ENCODE measurements around the gene PAXIP1. TPM values are rescaled to one million over a fixed set of nuclear protein-coding genes. Genes with fewer than 3 reads are reported as not detected.

Gene PAXIP1
- total RNA-seq, 6 experiments from 2014 or later = 6.2 to 6.6 (median 6.4) TPM

DNA sequence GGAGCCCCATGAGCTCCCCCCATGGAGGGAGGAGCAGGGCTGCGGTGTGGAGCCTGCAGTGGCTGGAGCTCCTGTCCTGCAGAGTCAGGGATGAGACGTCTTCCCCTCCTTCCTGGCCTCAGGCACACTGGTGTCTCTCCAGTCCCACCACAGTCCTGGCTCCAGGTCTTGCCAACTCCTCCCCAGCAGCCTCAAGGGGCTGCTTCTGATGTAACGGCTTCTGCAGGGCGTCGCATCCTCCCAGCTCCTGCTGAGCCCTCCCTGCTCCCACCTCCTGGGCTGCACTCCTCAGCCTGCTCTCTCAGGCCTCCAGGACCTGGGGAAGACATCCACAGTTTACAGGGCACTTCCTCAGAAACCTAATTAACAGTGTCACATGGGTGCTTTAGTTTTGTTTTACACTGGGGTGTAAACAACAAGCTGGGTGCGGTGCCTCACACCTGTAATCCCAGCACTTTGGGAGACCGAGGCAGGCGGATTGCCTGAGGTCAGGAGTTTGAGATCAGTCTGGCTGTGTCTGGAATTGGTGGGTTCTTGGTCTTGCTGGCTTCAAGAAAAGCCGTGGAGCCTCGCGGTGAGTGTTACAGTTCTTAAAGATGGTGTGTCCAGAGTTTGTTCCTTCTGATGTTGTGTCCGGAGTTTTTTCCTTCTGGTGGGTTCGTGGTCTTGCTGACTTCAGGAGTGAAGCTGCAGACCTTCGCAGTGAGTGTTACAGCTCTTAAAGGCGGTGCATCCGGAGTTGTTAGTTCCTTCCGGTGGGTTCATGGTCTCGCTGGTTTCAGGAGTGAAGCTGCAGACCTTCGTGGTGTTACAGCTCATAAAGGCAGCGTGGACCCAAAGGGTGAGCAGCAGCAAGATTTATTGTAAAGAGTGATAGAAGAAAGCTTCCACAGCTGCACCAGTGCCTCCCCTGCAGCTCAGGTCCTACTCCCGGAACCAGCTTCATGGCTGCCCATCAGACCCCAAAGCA lies 95.0 kb downstream of the PAXIP1 start:
- H3K4me1 ChIP-seq = peaks cover 0 to 8% (median 0%) of the 10 kb centered on the region in 4 donors
- no peaks in the 10 kb centered on the region for H3K9me3 ChIP-seq
- no peak for TF ChIP-seq POLR2A (IDR thresholded peaks at IDR 0.05)
- TF ChIP-seq, protein P1, sequence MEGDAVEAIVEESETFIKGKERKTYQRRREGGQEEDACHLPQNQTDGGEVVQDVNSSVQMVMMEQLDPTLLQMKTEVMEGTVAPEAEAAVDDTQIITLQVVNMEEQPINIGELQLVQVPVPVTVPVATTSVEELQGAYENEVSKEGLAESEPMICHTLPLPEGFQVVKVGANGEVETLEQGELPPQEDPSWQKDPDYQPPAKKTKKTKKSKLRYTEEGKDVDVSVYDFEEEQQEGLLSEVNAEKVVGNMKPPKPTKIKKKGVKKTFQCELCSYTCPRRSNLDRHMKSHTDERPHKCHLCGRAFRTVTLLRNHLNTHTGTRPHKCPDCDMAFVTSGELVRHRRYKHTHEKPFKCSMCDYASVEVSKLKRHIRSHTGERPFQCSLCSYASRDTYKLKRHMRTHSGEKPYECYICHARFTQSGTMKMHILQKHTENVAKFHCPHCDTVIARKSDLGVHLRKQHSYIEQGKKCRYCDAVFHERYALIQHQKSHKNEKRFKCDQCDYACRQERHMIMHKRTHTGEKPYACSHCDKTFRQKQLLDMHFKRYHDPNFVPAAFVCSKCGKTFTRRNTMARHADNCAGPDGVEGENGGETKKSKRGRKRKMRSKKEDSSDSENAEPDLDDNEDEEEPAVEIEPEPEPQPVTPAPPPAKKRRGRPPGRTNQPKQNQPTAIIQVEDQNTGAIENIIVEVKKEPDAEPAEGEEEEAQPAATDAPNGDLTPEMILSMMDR (IDR thresholded peaks at IDR 0.05) = no peak
- no peaks in the 10 kb centered on the region for H3K36me3 ChIP-seq
- H3K27ac ChIP-seq = no peak overlapping the region
- H3K27me3 ChIP-seq = no peaks in the 10 kb centered on the region
- intact Hi-C loops (cut with DNase I) = loop anchor here in 1 of 2 donors (10.0 kb wide), 1 partner anchor 447 kb away; no protein-coding TSS in a partner anchor
- no peak for DNase-seq
- no peak for ATAC-seq
- no peak overlapping the region for H3K4me3 ChIP-seq
- 75% methylated on average over 8 of the region's 21 CpGs for WGBS (ENCODE audit: insufficient coverage, low coverage, low lambda C conversion rate, missing lambda C conversion rate)

GRCh38 chr7:154906736-154907355 lies 96.1 kb downstream of the PAXIP1 start:
- no peak for ATAC-seq
- intact Hi-C loops (cut with DNase I) = loop anchor here in 1 of 2 donors (10.0 kb wide), 1 partner anchor 448 kb away; no protein-coding TSS in a partner anchor
- Histone ChIP-seq H3K27ac (no peak overlapping the region), H3K4me1 (peaks cover 0 to 14% (median 0%) of the 10 kb centered on the region in 4 donors), H3K9me3 (no peaks in the 10 kb centered on the region), H3K36me3 (no peaks in the 10 kb centered on the region), H3K4me3 (no peak overlapping the region), H3K27me3 (no peaks in the 10 kb centered on the region)
- DNase-seq = no peak
- WGBS (ENCODE audit: insufficient coverage, low coverage, low lambda C conversion rate, missing lambda C conversion rate) = no CpG with 5 or more reads among the region's 41 CpGs
- no peak for TF ChIP-seq POLR2A (IDR thresholded peaks at IDR 0.05)
- TF ChIP-seq, protein P1 (IDR thresholded peaks at IDR 0.05) = no peak

DNA sequence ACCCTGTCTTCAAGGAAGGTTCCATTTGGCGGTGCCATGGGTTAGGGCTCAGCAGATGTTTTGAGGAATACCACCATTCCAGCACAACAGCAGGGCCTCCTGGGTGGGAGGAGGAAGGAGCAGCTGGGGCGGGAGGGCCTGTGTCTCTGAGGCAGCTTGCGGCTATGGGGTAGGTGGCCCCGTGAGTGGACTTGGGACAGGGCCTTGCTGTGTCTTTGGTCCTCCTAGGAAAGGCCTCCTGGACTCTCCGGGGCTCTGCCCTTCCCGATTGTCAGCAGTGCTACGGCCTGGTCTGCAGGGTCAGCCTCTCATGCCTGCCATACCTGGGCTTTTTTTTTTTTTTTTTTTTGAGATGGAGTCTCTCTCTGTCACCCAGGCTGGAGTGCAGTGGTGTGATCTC lies 96.7 kb downstream of the PAXIP1 start:
- Histone ChIP-seq H3K27me3 (no peaks in the 10 kb centered on the region), H3K4me3 (no peak overlapping the region), H3K27ac (no peak overlapping the region), H3K36me3 (no peaks in the 10 kb centered on the region), H3K4me1 (peaks cover 0 to 14% (median 0%) of the 10 kb centered on the region in 4 donors), H3K9me3 (no peaks in the 10 kb centered on the region)
- intact Hi-C loops (cut with DNase I) = loop anchor here in 1 of 2 donors (10.0 kb wide), 1 partner anchor 449 kb away; no protein-coding TSS in a partner anchor
- no peak for DNase-seq
- ATAC-seq = no peak
- WGBS (ENCODE audit: insufficient coverage, low coverage, low lambda C conversion rate, missing lambda C conversion rate) = 100% methylated on average over 1 of the region's 7 CpGs
- TF ChIP-seq, protein P1 (IDR thresholded peaks at IDR 0.05) = no peak
- TF ChIP-seq POLR2A (IDR thresholded peaks at IDR 0.05) = no peak

DNA sequence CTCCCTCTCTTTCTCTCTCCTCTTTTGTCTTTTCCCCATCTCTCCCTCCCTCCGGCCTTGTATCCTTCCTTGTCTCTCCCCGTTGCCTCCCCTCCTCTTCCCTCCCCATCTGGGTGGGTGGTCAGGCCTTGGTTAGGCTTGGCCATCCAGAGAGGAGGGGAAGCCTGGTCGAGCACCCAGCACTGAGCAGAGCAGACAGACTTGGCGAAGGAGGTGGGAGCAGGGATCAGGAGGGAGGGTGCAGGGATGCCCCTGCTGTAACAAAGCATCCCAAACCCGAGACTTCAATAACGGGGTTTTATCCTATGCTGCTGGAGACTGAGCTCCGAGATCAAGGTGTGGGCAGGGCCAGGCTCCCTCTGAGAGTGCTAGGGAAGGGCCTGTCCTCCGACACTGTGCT lies 97.3 kb downstream of the PAXIP1 start:
- Histone ChIP-seq H3K27ac (no peak overlapping the region), H3K4me3 (no peak overlapping the region), H3K9me3 (no peaks in the 10 kb centered on the region), H3K4me1 (peaks cover 0 to 14% (median 0%) of the 10 kb centered on the region in 4 donors), H3K36me3 (no peaks in the 10 kb centered on the region), H3K27me3 (no peaks in the 10 kb centered on the region)
- 70% methylated on average over 4 of the region's 8 CpGs for WGBS (ENCODE audit: insufficient coverage, low coverage, low lambda C conversion rate, missing lambda C conversion rate)
- DNase-seq (no peak), ATAC-seq (no peak)
- intact Hi-C loops (cut with DNase I) = loop anchor here in 1 of 2 donors (10.0 kb wide), 1 partner anchor 449 kb away; no protein-coding TSS in a partner anchor
- TF ChIP-seq, protein P1 (IDR thresholded peaks at IDR 0.05) = no peak
- TF ChIP-seq POLR2A (IDR thresholded peaks at IDR 0.05) = no peak

All from right lobe of liver (tissue), 6 donors.